Esophagus muscularis mucosa (tissue), 4 donors: Measurements from ENCODE around the gene SGSM2. TPM values are rescaled to one million over a fixed set of nuclear protein-coding genes. Genes with fewer than 3 reads are reported as not detected.

Source experiments
- DNase-seq: peaks from one replicate; pipeline ENCODE4 v3.0.0-alpha.2; 2017; ENCODE audit errors: extremely low spot score
- H3K27ac ChIP-seq, 4 donors: fragments of 200-600 bp; sonication (generic); replicated peaks in 1 of 4; 1 replicate in 3 of 4; 2 replicates in 1 of 4; pipeline ENCODE4 v1.5.1; 2016 to 2019; ENCODE audit warnings: mild to moderate bottlenecking in 1 of 4
- H3K27me3 ChIP-seq, 4 donors: fragments of 200-600 bp; sonication (generic); one replicate each; pipeline versions ENCODE4 v1.5.1 to v1.6.0; 2016 to 2019
- H3K36me3 ChIP-seq, 4 donors: fragments of 200-600 bp; sonication (generic); one replicate each; pipeline ENCODE4 v1.5.1; 2016 to 2019
- H3K4me1 ChIP-seq, 4 donors: fragments of 200-600 bp; sonication (generic); one replicate each; pipeline ENCODE4 v1.5.1; 2016 to 2019
- H3K4me3 ChIP-seq, 4 donors: fragments of 200-600 bp; sonication (generic); 1 replicate in 2 of 4; 2 replicates in 2 of 4; pipeline ENCODE4 v1.5.1; 2016 to 2019; ENCODE audit warnings: mild to moderate bottlenecking in 4 of 4, moderate library complexity in 1 of 4
- H3K9me3 ChIP-seq, 4 donors: fragments of 200-600 bp; sonication (generic); 1 replicate in 3 of 4; 2 replicates in 1 of 4; pipeline ENCODE4 v1.5.1; 2016 to 2019
- CTCF ChIP-seq, 3 experiments: fragments of 200-600 bp in 2 of 3; fragments of 450-650 bp in 1 of 3; sonication (generic) in 2 of 3; IDR thresholded peaks; one replicate each; pipeline ENCODE4 v1.5.1; 2017 to 2019; ENCODE audit warnings: antibody characterized with exemption in 3 of 3, mild to moderate bottlenecking in 2 of 3, moderate library complexity in 1 of 3
- EP300 ChIP-seq: sonication (generic); formaldehyde crosslinking; IDR thresholded peaks from one replicate; pipeline ENCODE4 v1.6.1; 2017; ENCODE audit warnings: antibody characterized with exemption
- POLR2A ChIP-seq: fragments of 450-650 bp; IDR thresholded peaks from one replicate; pipeline ENCODE4 v1.6.1; 2017; ENCODE audit warnings: antibody characterized with exemption, moderate library complexity, mild to moderate bottlenecking, low read depth
- POLR2AphosphoS5 ChIP-seq, 2 donors: sonication (generic); formaldehyde crosslinking; IDR thresholded peaks; one replicate each; pipeline ENCODE4 v1.6.1; 2017; ENCODE audit warnings: antibody characterized with exemption in 2 of 2
- WGBS: methylation state at CpG from one replicate; pipeline ENCODE4 v1.1.5; 2018; 5-methylcytosine and 5-hydroxymethylcytosine counted together
- intact Hi-C: fragments of 100-400 bp; cut with DNase I; formaldehyde crosslinking; loops from one replicate; pipeline ENCODE4 v1.15.1; 2023
- total RNA-seq, 4 donors: library from RNA; depleted of rRNA; stranded (reverse); fragments of >200 nt; gene quantifications; one replicate each; pipeline versions ENCODE4 v1.1.0 to v1.2.1, GENCODE V29; 2016

Gene SGSM2
- total RNA-seq, 4 donors from 2014 or later: 32.0 to 72.2 (median 37.8) TPM

GRCh38 chr17:2371183-2372130 is 34.2 kb downstream of the SGSM2 start:
- Histone ChIP-seq H3K27ac (no peak overlapping the region), H3K9me3 (no peaks in the 10 kb centered on the region), H3K4me3 (no peak overlapping the region), H3K4me1 (peaks cover 17 to 34% (median 27%) of the 10 kb centered on the region in 4 donors), H3K36me3 (peaks cover 20 to 77% (median 70%) of the 10 kb centered on the region in 4 donors), H3K27me3 (no peaks in the 10 kb centered on the region)
- DNase-seq: no peak
- WGBS: 93% methylated on average over 25 of the region's 30 CpGs
- intact Hi-C loops: no loop called here
- no peak for TF ChIP-seq POLR2AphosphoS5 (IDR thresholded peaks at IDR 0.05)
- TF ChIP-seq POLR2A: no peak

- H3K36me3 ChIP-seq: peaks cover 20 to 78% (median 70%) of the 10 kb centered on the region in 4 donors
- no peak for DNase-seq
- intact Hi-C loops: no loop called here
- no peaks in the 10 kb centered on the region for H3K27me3 ChIP-seq
- peaks cover 17 to 32% (median 26%) of the 10 kb centered on the region in 4 donors for H3K4me1 ChIP-seq
- no peak overlapping the region for H3K27ac ChIP-seq
- TF ChIP-seq POLR2A: no peak
- TF ChIP-seq CTCF (IDR thresholded peaks at IDR 0.05): no peak
- TF ChIP-seq EP300: no peak
- no peak for TF ChIP-seq POLR2AphosphoS5 (IDR thresholded peaks at IDR 0.05)
- H3K4me3 ChIP-seq: no peak overlapping the region
- WGBS: 97% methylated on average over 14 of the region's 26 CpGs
- no peaks in the 10 kb centered on the region for H3K9me3 ChIP-seq
These were observed 34.9 kb downstream of the SGSM2 start for GRCh38 chr17:2372180-2372579.

GRCh38 chr17:2372681-2373080 is 35.4 kb downstream of the SGSM2 start:
- H3K36me3 ChIP-seq: peaks cover 20 to 79% (median 69%) of the 10 kb centered on the region in 4 donors
- DNase-seq: no peak
- no peak overlapping the region for H3K27ac ChIP-seq
- no peak overlapping the region for H3K4me3 ChIP-seq
- intact Hi-C loops: no loop called here
- no peaks in the 10 kb centered on the region for H3K9me3 ChIP-seq
- WGBS: 93% methylated on average over 9 of the region's 16 CpGs
- H3K27me3 ChIP-seq: no peaks in the 10 kb centered on the region
- H3K4me1 ChIP-seq: peaks cover 14 to 27% (median 24%) of the 10 kb centered on the region in 4 donors
- TF ChIP-seq POLR2A: no peak
- no peak for TF ChIP-seq EP300
- no peak for TF ChIP-seq POLR2AphosphoS5 (IDR thresholded peaks at IDR 0.05)
- no peak for TF ChIP-seq CTCF (IDR thresholded peaks at IDR 0.05)

- intact Hi-C loops: no loop called here
- Histone ChIP-seq H3K27me3 (no peaks in the 10 kb centered on the region), H3K4me3 (no peak overlapping the region), H3K36me3 (peaks cover 20 to 80% (median 72%) of the 10 kb centered on the region in 4 donors), H3K27ac (no peak overlapping the region), H3K4me1 (peaks cover 11 to 23% (median 22%) of the 10 kb centered on the region in 4 donors), H3K9me3 (no peaks in the 10 kb centered on the region)
- TF ChIP-seq EP300: no peak
- no peak for TF ChIP-seq POLR2A
- no peak for TF ChIP-seq CTCF (IDR thresholded peaks at IDR 0.05)
- TF ChIP-seq POLR2AphosphoS5 (IDR thresholded peaks at IDR 0.05): no peak
- no peak for DNase-seq
- 95% methylated on average over 8 of the region's 18 CpGs for WGBS
These were observed 35.9 kb downstream of the SGSM2 start for GRCh38 chr17:2373179-2373578.

- WGBS: 77% methylated on average over 11 of the region's 11 CpGs
- Histone ChIP-seq H3K36me3 (peaks cover 20 to 96% (median 86%) of the 10 kb centered on the region in 4 donors), H3K4me1 (peaks cover 0 to 8% (median 7%) of the 10 kb centered on the region in 4 donors), H3K9me3 (no peaks in the 10 kb centered on the region), H3K4me3 (no peak overlapping the region), H3K27me3 (no peaks in the 10 kb centered on the region), H3K27ac (no peak overlapping the region)
- intact Hi-C loops: no loop called here
- TF ChIP-seq POLR2A (no peak), EP300 (no peak), POLR2AphosphoS5 (IDR thresholded peaks at IDR 0.05) (no peak)
- DNase-seq: no peak
These were observed 37.4 kb downstream of the SGSM2 start for GRCh38 chr17:2374549-2375285.
